B cell (primary cell): ENCODE measurements around the gene BRI3BP. TPM values are rescaled to one million over a fixed set of nuclear protein-coding genes. Genes with fewer than 3 reads are reported as not detected.

Source experiments
- ATAC-seq: fragments of 200-7000 bp; cut with Tn5 transposase; one replicate; pipeline ENCODE4 v1.10.0; 2021; ENCODE audit warnings: low read depth, mild to moderate bottlenecking, moderate number of reproducible peaks, moderate library complexity
- CTCF ChIA-PET: fragments of 350-600 bp; sonication (Branson Sonifier 250); formaldehyde crosslinking; loops from one replicate; lab custom pipeline; 2021; ENCODE audit warnings: antibody characterized with exemption, inconsistent platforms; lab: Charles Lee
- POLR2A ChIA-PET: fragments of 350-600 bp; sonication (Branson Sonifier 250); formaldehyde crosslinking; loops from one replicate; lab custom pipeline; 2021; ENCODE audit warnings: antibody characterized with exemption; lab: Charles Lee
- DNase-seq: peaks from one replicate; pipeline ENCODE4 v3.0.0; 2013
- H2AFZ ChIP-seq: 2 replicates; pipeline ENCODE4 v1.6.1; 2012; ENCODE audit warnings: mild to moderate bottlenecking, low read depth, low read length; ENCODE audit not compliant: insufficient read depth, poor library complexity, severe bottlenecking
- H3K27ac ChIP-seq, 2 donors: 1 replicate in 1 of 2; 2 replicates in 1 of 2; pipeline ENCODE4 v1.5.1; 2012 to 2013; ENCODE audit warnings: low read length in 2 of 2, mild to moderate bottlenecking in 2 of 2, moderate library complexity in 1 of 2
- H3K27me3 ChIP-seq, 4 experiments: fragments of 200-600 bp in 1 of 4; sonication (generic) in 1 of 4; replicated peaks in 1 of 4; 1 replicate in 2 of 4; 2 replicates in 2 of 4; pipeline versions ENCODE4 v1.6.1 to v1.7.0; 2013 to 2016; ENCODE audit warnings: low read length in 3 of 4, mild to moderate bottlenecking in 2 of 4, mixed read lengths in 1 of 4, moderate library complexity in 1 of 4; ENCODE audit not compliant: insufficient read depth in 4 of 4, control insufficient read depth in 3 of 4; ENCODE audit errors: control extremely low read depth in 1 of 4
- H3K36me3 ChIP-seq, 2 experiments: replicated peaks in 1 of 2; 1 replicate in 1 of 2; 2 replicates in 1 of 2; pipeline versions ENCODE4 v1.6.1 to v1.7.1; 2013; ENCODE audit warnings: low read length in 1 of 2; ENCODE audit not compliant: insufficient read depth in 2 of 2, control insufficient read depth in 1 of 2; ENCODE audit errors: control extremely low read depth in 1 of 2, extremely low read depth in 1 of 2
- H3K4me1 ChIP-seq, 2 donors: fragments of 200-600 bp in 1 of 2; sonication (generic) in 1 of 2; 1 replicate in 1 of 2; 2 replicates in 1 of 2; pipeline versions ENCODE4 v1.5.1 to v1.6.1; 2013 to 2017; ENCODE audit warnings: low read length in 2 of 2; ENCODE audit not compliant: control insufficient read depth in 2 of 2, insufficient read depth in 2 of 2
- H3K4me2 ChIP-seq: replicated peaks from 2 replicates; pipeline ENCODE3; 2012; ENCODE audit warnings: mild to moderate bottlenecking, low read depth, low read length; ENCODE audit not compliant: poor library complexity, severe bottlenecking
- H3K4me3 ChIP-seq, 5 experiments: fragments of 200-600 bp in 1 of 5; sonication (generic) in 1 of 5; 1 replicate in 3 of 5; 2 replicates in 2 of 5; pipeline versions ENCODE4 v1.5.1 to v1.7.0; 2011 to 2016; ENCODE audit warnings: low read length in 4 of 5, mild to moderate bottlenecking in 4 of 5, low read depth in 2 of 5, control low read depth in 1 of 5, moderate library complexity in 1 of 5; ENCODE audit not compliant: insufficient read depth in 1 of 5; ENCODE audit errors: control extremely low read depth in 1 of 5, extremely low read depth in 1 of 5
- H3K79me2 ChIP-seq: fragments of 200-600 bp; sonication (generic); one replicate; pipeline ENCODE4 v1.6.0; 2016; ENCODE audit warnings: low read length; ENCODE audit not compliant: control insufficient read depth, insufficient read depth
- H3K9ac ChIP-seq: fragments of 200-600 bp; sonication (generic); 2 replicates; pipeline ENCODE4 v1.6.1; 2017; ENCODE audit warnings: mild to moderate bottlenecking, low read length, moderate library complexity
- H3K9me3 ChIP-seq, 3 donors: one replicate each; pipeline versions ENCODE4 v1.6.1 to v1.7.1; 2013; ENCODE audit warnings: low read length in 2 of 3; ENCODE audit not compliant: control insufficient read depth in 2 of 3, insufficient read depth in 1 of 3; ENCODE audit errors: control extremely low read depth in 1 of 3
- H4K20me1 ChIP-seq: 2 replicates; pipeline ENCODE4 v1.6.0; 2012; ENCODE audit warnings: mild to moderate bottlenecking, low read length; ENCODE audit not compliant: insufficient read depth, control insufficient read depth, poor library complexity, severe bottlenecking
- H3K27ac Mint-ChIP-seq: one replicate; pipeline ENCODE4 v1.8.0; 2021; ENCODE audit warnings: mixed read lengths
- H3K27me3 Mint-ChIP-seq: one replicate; pipeline ENCODE4 v1.8.0; 2021; ENCODE audit warnings: mixed read lengths
- H3K4me1 Mint-ChIP-seq: one replicate; pipeline ENCODE4 v1.8.0; 2021; ENCODE audit warnings: mixed read lengths
- H3K4me3 Mint-ChIP-seq: one replicate; pipeline ENCODE4 v1.8.0; 2021; ENCODE audit warnings: mixed read lengths
- H3K9me3 Mint-ChIP-seq: one replicate; pipeline ENCODE4 v1.8.0; 2022; ENCODE audit warnings: mixed read lengths; ENCODE audit not compliant: insufficient read depth
- CTCF ChIP-seq: fragments of 200-600 bp; IDR thresholded peaks from one replicate; pipeline ENCODE4 v1.8.0; 2022; ENCODE audit warnings: antibody characterized with exemption, mild to moderate bottlenecking
- EZH2 ChIP-seq: IDR thresholded peaks from 2 replicates; pipeline ENCODE4 v1.6.1; 2012; ENCODE audit warnings: borderline replicate concordance, low read depth, mild to moderate bottlenecking, moderate library complexity, low read length; ENCODE audit not compliant: insufficient read depth, poor library complexity, severe bottlenecking
- WGBS: methylation state at CpG from one replicate; pipeline ENCODE4 v1.1.5; 2013; ENCODE audit warnings: missing lambda C conversion rate; ENCODE audit not compliant: insufficient coverage; 5-methylcytosine and 5-hydroxymethylcytosine counted together
- intact Hi-C: fragments of 100-400 bp; cut with micrococcal nuclease; formaldehyde crosslinking; loops from one replicate; pipeline ENCODE4 v1.10.0; 2022
- polyA plus RNA-seq: library from polyadenylated mRNA; depleted of rRNA; stranded (reverse); fragments of >200 nt; gene quantifications from 2 replicates; pipeline ENCODE4 v1.2.3, GENCODE V29; 2012
- total RNA-seq, 2 donors: library from RNA; stranded (reverse); fragments of 120-200 nt in 1 of 2; gene quantifications; 1 replicate in 1 of 2; 2 replicates in 1 of 2; pipeline versions ENCODE4 v1.2.3 to v1.2.4, GENCODE V29; 2013 to 2022

BRI3BP gene
- total and polyA plus RNA-seq, 2 donors (not counting 1 experiment from before 2014, with no cell fraction given): 5.2 to 14.3 TPM

DNA sequence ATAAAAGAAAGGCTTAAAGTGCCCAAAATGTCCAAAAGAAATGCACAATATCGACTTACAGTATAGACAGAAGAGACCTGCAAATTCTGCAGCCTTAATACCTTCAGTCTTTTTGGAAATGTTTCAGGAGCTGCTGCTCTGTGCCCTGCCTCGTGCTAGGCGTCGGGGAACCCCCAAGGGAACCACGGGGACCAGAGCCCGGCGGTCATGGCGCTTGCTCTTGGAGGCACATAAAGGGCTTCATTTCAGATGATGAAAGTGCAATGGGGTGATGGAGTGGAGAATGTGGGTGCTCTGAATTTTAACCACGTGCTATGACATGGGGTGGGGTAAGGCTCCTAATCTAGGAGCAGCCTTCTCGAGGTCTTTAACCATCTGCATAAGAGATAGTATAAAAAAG, 57.0 kb downstream of the BRI3BP start:
- no peaks in the 10 kb centered on the region for H3K79me2 ChIP-seq
- WGBS: 74% methylated on average over 8 of the region's 10 CpGs
- no peak overlapping the region for H3K4me3 ChIP-seq
- Mint-ChIP-seq H3K4me1 (peaks cover 7% of the 10 kb centered on the region), H3K27me3 (peaks cover 3% of the 10 kb centered on the region), H3K27ac (no peak overlapping the region), H3K4me3 (peak overlapping the region; percentile 51), H3K9me3 (no peaks in the 10 kb centered on the region)
- peaks cover 0 to 8% of the 10 kb centered on the region in 2 donors for H3K4me1 ChIP-seq
- DNase-seq (peak; percentile 25), ATAC-seq (no peak)
- intact Hi-C loops: no loop called here
- H3K9ac ChIP-seq: no peak overlapping the region
- no peaks in the 10 kb centered on the region for H3K36me3 ChIP-seq
- no peak overlapping the region for H3K4me2 ChIP-seq
- no peak overlapping the region for H3K27ac ChIP-seq
- TF ChIP-seq EZH2: no peak
- CTCF ChIA-PET: interaction anchor here (0.6 kb wide), 1 partner anchor 22 kb away, joined by 3 read pairs; no protein-coding TSS in a partner anchor
- POLR2A ChIA-PET: no interaction called here
- peak overlapping the region; percentile 77 for H2AFZ ChIP-seq
- peaks cover 0 to 6% (median 0%) of the 10 kb centered on the region in 3 donors for H3K9me3 ChIP-seq
- no peaks in the 10 kb centered on the region for H3K27me3 ChIP-seq
- H4K20me1 ChIP-seq: no peaks in the 10 kb centered on the region

DNA sequence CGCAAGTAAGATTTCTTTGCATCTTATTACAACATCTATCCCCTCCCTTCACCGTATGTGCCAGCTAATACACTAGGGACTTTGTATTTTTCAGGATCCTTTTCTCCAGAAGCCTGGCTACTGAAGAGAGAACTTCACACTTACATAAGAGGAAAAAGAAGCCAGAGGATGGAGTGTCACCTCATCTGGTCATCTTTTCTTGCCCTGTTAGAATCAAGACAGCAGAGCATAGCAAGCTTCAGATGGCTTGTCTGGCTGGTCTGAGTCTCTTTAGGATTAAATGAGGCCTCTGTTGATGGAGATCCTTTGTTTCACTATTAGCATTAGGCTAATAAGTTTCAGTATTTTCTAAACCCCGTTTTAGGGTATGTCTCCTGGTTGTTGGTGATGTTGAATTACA, 57.4 kb downstream of the BRI3BP start:
- ATAC-seq (no peak), DNase-seq (no peak)
- H3K36me3 ChIP-seq: no peaks in the 10 kb centered on the region
- TF ChIP-seq EZH2 (no peak), CTCF (no peak)
- no peak overlapping the region for H3K27ac ChIP-seq
- CTCF ChIA-PET: interaction anchor here (0.6 kb wide), 1 partner anchor 22 kb away, joined by 3 read pairs; no protein-coding TSS in a partner anchor
- Mint-ChIP-seq H3K4me3 (peak overlapping the region; percentile 51), H3K27ac (no peak overlapping the region), H3K4me1 (peaks cover 7% of the 10 kb centered on the region), H3K9me3 (no peaks in the 10 kb centered on the region), H3K27me3 (peaks cover 3% of the 10 kb centered on the region)
- peak overlapping the region; percentile 77 for H2AFZ ChIP-seq
- no peaks in the 10 kb centered on the region for H4K20me1 ChIP-seq
- no peak overlapping the region for H3K4me3 ChIP-seq
- no peak overlapping the region for H3K4me2 ChIP-seq
- WGBS: no CpG with 5 or more reads among the region's 3 CpGs
- intact Hi-C loops: no loop called here
- H3K9ac ChIP-seq: no peak overlapping the region
- POLR2A ChIA-PET: no interaction called here
- H3K27me3 ChIP-seq: no peaks in the 10 kb centered on the region
- no peaks in the 10 kb centered on the region for H3K79me2 ChIP-seq
- peaks cover 0 to 8% of the 10 kb centered on the region in 2 donors for H3K4me1 ChIP-seq
- H3K9me3 ChIP-seq: peaks cover 0 to 6% (median 0%) of the 10 kb centered on the region in 3 donors
